GM23338 (cell line): Measurements from ENCODE around the gene FNDC3B.

ENCODE experiments used
- CREB1 ChIP-seq: fragments of 250-450 bp; sonication (Bioruptor Pico); IDR thresholded peaks from 2 replicates; pipeline ENCODE4 v1.5.0; 2020; ENCODE audit warnings: low read depth, mild to moderate bottlenecking, moderate library complexity
- CTCF ChIP-seq, 2 experiments: fragments of 200-600 bp in 1 of 2; sonication (generic) in 1 of 2; conservative IDR thresholded peaks; 2 replicates each; pipeline versions ENCODE4 v1.5.1 to v1.6.1; 2016 to 2017; ENCODE audit warnings: antibody characterized with exemption in 2 of 2, low read depth in 2 of 2, mild to moderate bottlenecking in 2 of 2, moderate library complexity in 1 of 2
- ETS1 ChIP-seq: IDR thresholded peaks from 2 replicates; pipeline ENCODE4 v1.6.1; 2016; ENCODE audit warnings: antibody characterized with exemption
- EZH2 ChIP-seq: fragments of 200-600 bp; sonication (generic); IDR thresholded peaks from one replicate; pipeline ENCODE4 v1.8.0; 2017; ENCODE audit warnings: antibody characterized with exemption, mild to moderate bottlenecking, low read depth; ENCODE audit not compliant: unreplicated experiment
- EZH2phosphoT487 ChIP-seq: fragments of 200-600 bp; sonication (generic); IDR thresholded peaks from one replicate; pipeline ENCODE4 v1.8.1; 2018; ENCODE audit warnings: antibody characterized with exemption; ENCODE audit not compliant: unreplicated experiment
- JUNB ChIP-seq: IDR thresholded peaks from one replicate; pipeline ENCODE4 v1.6.1; 2016; ENCODE audit warnings: antibody characterized with exemption; ENCODE audit not compliant: unreplicated experiment
- POLR2AphosphoS5 ChIP-seq: IDR thresholded peaks from 2 replicates; pipeline ENCODE4 v1.6.1; 2016; ENCODE audit warnings: antibody characterized with exemption, low read depth
- REST ChIP-seq: IDR thresholded peaks from one replicate; pipeline ENCODE4 v1.6.1; 2018; ENCODE audit warnings: antibody characterized with exemption; ENCODE audit not compliant: unreplicated experiment
- ZNF114 ChIP-seq: fragments of 250-450 bp; sonication (Bioruptor Pico); IDR thresholded peaks from 2 replicates; pipeline ENCODE4 v1.5.0; 2020; ENCODE audit warnings: mild to moderate bottlenecking, moderate library complexity
- ZNF331 ChIP-seq: fragments of 250-450 bp; sonication (Bioruptor Pico); IDR thresholded peaks from 2 replicates; pipeline ENCODE4 v1.5.0; 2020; ENCODE audit warnings: low read depth, mild to moderate bottlenecking, moderate library complexity
- ZNF462 ChIP-seq: fragments of 250-450 bp; sonication (Bioruptor Pico); IDR thresholded peaks from 2 replicates; pipeline ENCODE4 v1.5.0; 2020; ENCODE audit warnings: mild to moderate bottlenecking, moderate library complexity

GRCh38 chr3:172142864-172143451, 103.6 kb downstream of the FNDC3B start:
- no peak for TF ChIP-seq CTCF (conservative IDR thresholded peaks at IDR 0.05; ENCODE audit: low read depth in 2 of 2)
- no peak for TF ChIP-seq EZH2phosphoT487
- TF ChIP-seq REST: no peak
- TF ChIP-seq EZH2: no peak
- no peak for TF ChIP-seq POLR2AphosphoS5
- TF ChIP-seq JUNB: no peak
- TF ChIP-seq CREB1: no peak
- no peak for TF ChIP-seq ZNF462
- TF ChIP-seq ZNF114 (CRISPR knock-in tag): no peak
- no peak for TF ChIP-seq ETS1
- TF ChIP-seq ZNF331 (CRISPR knock-in tag): no peak
